A549 (cell line): Measurements from ENCODE around the gene PARD3B. TPM values are rescaled to one million over a fixed set of nuclear protein-coding genes. Genes with fewer than 3 reads are reported as not detected.

Experiments
- ATAC-seq, 2 experiments: fragments of 200-7000 bp in 1 of 2; fragments of >200 bp in 1 of 2; cut with Nextera tagmentation in 1 of 2; cut with Tn5 transposase in 1 of 2; 3 replicates each; pipeline versions ENCODE4 v1.8.0 to v1.9.1; 2018 to 2020; ENCODE audit warnings: mild to moderate bottlenecking in 1 of 2, moderate library complexity in 1 of 2
- CTCF ChIA-PET: fragments of 300-600 bp; sonication (Branson Sonifier 250); formaldehyde crosslinking; extraction: SDS; loops from one replicate; lab custom pipeline; 2021; ENCODE audit warnings: antibody characterized with exemption, inconsistent platforms; lab: Yijun Ruan, JAX
- POLR2A ChIA-PET: fragments of 350-600 bp; formaldehyde crosslinking; extraction: SDS; loops from one replicate; lab custom pipeline; 2021; ENCODE audit warnings: antibody characterized with exemption, inconsistent platforms; lab: Yijun Ruan, JAX
- DNase-seq, 2 experiments: peaks; one replicate each; pipeline versions ENCODE4 v3.0.0 to v3.0.0-alpha.2; 2011 to 2016; ENCODE audit warnings: low read depth in 1 of 2, low spot score in 1 of 2
- FAIRE-seq: peaks from 2 replicates; lab custom pipeline; 2011; peaks lifted over from hg19 to GRCh38; lab: Jason Lieb, UNC
- H3K27ac ChIP-seq, 2 experiments: fragments of >200 bp; sonication (Bioruptor Twin); formaldehyde crosslinking; 3 replicates each; pipeline ENCODE4 v1.5.1; 2016 to 2017
- H3K4me1 ChIP-seq: fragments of >200 bp; sonication (Bioruptor Twin); formaldehyde crosslinking; 3 replicates; pipeline ENCODE4 v1.6.1; 2016
- H3K4me2 ChIP-seq: fragments of >200 bp; sonication (Bioruptor Twin); formaldehyde crosslinking; 3 replicates; pipeline ENCODE4 v1.6.1; 2016
- H3K4me3 ChIP-seq: fragments of >200 bp; sonication (Bioruptor Twin); formaldehyde crosslinking; 3 replicates; pipeline ENCODE4 v1.5.1; 2016
- H3K9me3 ChIP-seq: fragments of >200 bp; sonication (Bioruptor Twin); formaldehyde crosslinking; 3 replicates; pipeline ENCODE4 v1.6.1; 2016
- BHLHE40 ChIP-seq: IDR thresholded peaks from 2 replicates; pipeline ENCODE4 v1.6.1; 2012; ENCODE audit warnings: low read depth, low read length, inconsistent platforms
- CEBPB ChIP-seq, 2 experiments: fragments of >200 bp in 1 of 2; sonication (Bioruptor Twin) in 1 of 2; formaldehyde crosslinking in 1 of 2; IDR thresholded peaks; 2 replicates each; pipeline ENCODE4 v1.6.1; 2012 to 2016
- EHF ChIP-seq: fragments of 250-450 bp; sonication (Bioruptor Pico); IDR thresholded peaks from 2 replicates; pipeline ENCODE4 v1.5.0; 2020; ENCODE audit warnings: mild to moderate bottlenecking
- EHMT2 ChIP-seq: fragments of 200-600 bp; sonication (generic); IDR thresholded peaks from 2 replicates; pipeline ENCODE4 v1.6.1; 2016; ENCODE audit warnings: antibody characterized with exemption, low read depth, mild to moderate bottlenecking, moderate library complexity
- ELK1 ChIP-seq: fragments of 150-350 bp; IDR thresholded peaks from 2 replicates; pipeline ENCODE4 v1.6.1; 2014; ENCODE audit warnings: low read depth, mild to moderate bottlenecking, low read length
- EP300 ChIP-seq, 2 experiments: fragments of >200 bp; sonication (Bioruptor Twin); formaldehyde crosslinking; IDR thresholded peaks; 2 replicates in 1 of 2; 3 replicates in 1 of 2; pipeline ENCODE4 v1.6.1; 2016 to 2017
- ESRRA ChIP-seq: fragments of 150-350 bp; IDR thresholded peaks from 2 replicates; pipeline ENCODE4 v1.6.1; 2014; ENCODE audit warnings: mild to moderate bottlenecking, low read length, borderline replicate concordance
- FOXS1 ChIP-seq: fragments of 250-450 bp; sonication (Bioruptor Pico); IDR thresholded peaks from 2 replicates; pipeline ENCODE4 v1.5.0; 2020; ENCODE audit warnings: mild to moderate bottlenecking, moderate library complexity
- HES2 ChIP-seq: fragments of >200 bp; sonication (Bioruptor Twin); formaldehyde crosslinking; IDR thresholded peaks from 2 replicates; pipeline ENCODE4 v1.6.1; 2016
- KDM1A ChIP-seq: fragments of 200-600 bp; sonication (generic); IDR thresholded peaks from 2 replicates; pipeline ENCODE4 v1.6.1; 2016; ENCODE audit warnings: low read depth, mild to moderate bottlenecking
- MAFK ChIP-seq: fragments of 450-650 bp; IDR thresholded peaks from 2 replicates; pipeline ENCODE4 v1.6.1; 2014; ENCODE audit not compliant: partially characterized antibody
- NFE2L2 ChIP-seq: fragments of 150-350 bp; conservative IDR thresholded peaks from 2 replicates; pipeline ENCODE4 v1.6.1; 2014; ENCODE audit warnings: low read length
- NR3C1 ChIP-seq: fragments of >200 bp; sonication (Bioruptor Twin); formaldehyde crosslinking; IDR thresholded peaks from 3 replicates; pipeline ENCODE4 v1.6.1; 2017
- POLR2AphosphoS2 ChIP-seq: conservative IDR thresholded peaks from 2 replicates; pipeline ENCODE4 v1.6.1; 2012; ENCODE audit warnings: low read length, improper control_type of control experiment, inconsistent platforms
- REST ChIP-seq: fragments of 200-600 bp; sonication (generic); IDR thresholded peaks from 2 replicates; pipeline ENCODE4 v1.6.1; 2016; ENCODE audit warnings: antibody characterized with exemption, mild to moderate bottlenecking, moderate library complexity
- RNF2 ChIP-seq: fragments of 200-600 bp; sonication (generic); IDR thresholded peaks from 2 replicates; pipeline ENCODE4 v1.6.1; 2016; ENCODE audit warnings: low read depth, mild to moderate bottlenecking, antibody characterized with exemption, moderate library complexity, borderline replicate concordance
- USF2 ChIP-seq: fragments of 450-650 bp; IDR thresholded peaks from 2 replicates; pipeline ENCODE4 v1.6.1; 2014; ENCODE audit warnings: antibody characterized with exemption
- ZC3H11A ChIP-seq: fragments of 450-650 bp; IDR thresholded peaks from 2 replicates; pipeline ENCODE4 v1.6.1; 2014; ENCODE audit warnings: antibody characterized with exemption, mild to moderate bottlenecking
- WGBS: methylation state at CpG from one replicate; pipeline ENCODE4 v1.1.6; 2017; ENCODE audit errors: missing lambda C conversion rate; 5-methylcytosine and 5-hydroxymethylcytosine counted together
- polyA plus RNA-seq, 4 experiments: library from polyadenylated mRNA; depleted of rRNA in 3 of 4; stranded (reverse); fragments of >200 nt; fragmentation: RNase III in 1 of 4; extraction: RNeasy Plus Mini Kit Qiagen cat#74134 plus additional on column Dnase treatment in 1 of 4; gene quantifications; 2 replicates in 3 of 4; 3 replicates in 1 of 4; pipeline ENCODE4 v1.2.3, GENCODE V29; 2011 to 2017
- TF ChIP-seq, protein P1 (sequence below): fragments of 250-450 bp; sonication (Bioruptor Pico); IDR thresholded peaks from 2 replicates; pipeline ENCODE4 v1.5.0; 2021; ENCODE audit warnings: mild to moderate bottlenecking, moderate library complexity, borderline replicate concordance
- TF ChIP-seq, protein P2 (sequence below): IDR thresholded peaks from 2 replicates; pipeline ENCODE4 v1.6.1; 2012; ENCODE audit warnings: low read depth, borderline replicate concordance

PARD3B gene
- polyA plus RNA-seq, 2 of the 4 experiments (the other 2 are of a cell fraction), result 1.2 to 2.4 TPM

- no peaks in the 10 kb centered on the region for H3K4me1 ChIP-seq
- TF ChIP-seq EHMT2 (no peak), NR3C1 (no peak), HES2 (no peak), POLR2AphosphoS2 (no peak), REST (no peak), ZC3H11A (no peak), NFE2L2 (no peak), CEBPB (IDR thresholded peaks at IDR 0.05) (no peak), EP300 (IDR thresholded peaks at IDR 0.05) (no peak), RNF2 (no peak), ESRRA (no peak), BHLHE40 (no peak), USF2 (no peak), KDM1A (no peak)
- TF ChIP-seq, protein P1, sequence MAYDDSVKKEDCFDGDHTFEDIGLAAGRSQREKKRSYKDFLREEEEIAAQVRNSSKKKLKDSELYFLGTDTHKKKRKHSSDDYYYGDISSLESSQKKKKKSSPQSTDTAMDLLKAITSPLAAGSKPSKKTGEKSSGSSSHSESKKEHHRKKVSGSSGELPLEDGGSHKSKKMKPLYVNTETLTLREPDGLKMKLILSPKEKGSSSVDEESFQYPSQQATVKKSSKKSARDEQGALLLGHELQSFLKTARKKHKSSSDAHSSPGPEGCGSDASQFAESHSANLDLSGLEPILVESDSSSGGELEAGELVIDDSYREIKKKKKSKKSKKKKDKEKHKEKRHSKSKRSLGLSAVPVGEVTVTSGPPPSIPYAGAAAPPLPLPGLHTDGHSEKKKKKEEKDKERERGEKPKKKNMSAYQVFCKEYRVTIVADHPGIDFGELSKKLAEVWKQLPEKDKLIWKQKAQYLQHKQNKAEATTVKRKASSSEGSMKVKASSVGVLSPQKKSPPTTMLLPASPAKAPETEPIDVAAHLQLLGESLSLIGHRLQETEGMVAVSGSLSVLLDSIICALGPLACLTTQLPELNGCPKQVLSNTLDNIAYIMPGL (CRISPR knock-in tag), result no peak
- TF ChIP-seq, protein P2, sequence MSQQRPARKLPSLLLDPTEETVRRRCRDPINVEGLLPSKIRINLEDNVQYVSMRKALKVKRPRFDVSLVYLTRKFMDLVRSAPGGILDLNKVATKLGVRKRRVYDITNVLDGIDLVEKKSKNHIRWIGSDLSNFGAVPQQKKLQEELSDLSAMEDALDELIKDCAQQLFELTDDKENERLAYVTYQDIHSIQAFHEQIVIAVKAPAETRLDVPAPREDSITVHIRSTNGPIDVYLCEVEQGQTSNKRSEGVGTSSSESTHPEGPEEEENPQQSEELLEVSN, result no peak
- H3K4me3 ChIP-seq, result no peak overlapping the region
- H3K9me3 ChIP-seq, result no peaks in the 10 kb centered on the region
- POLR2A ChIA-PET, result no interaction called here
- no peak overlapping the region for H3K27ac ChIP-seq
- no peak overlapping the region for H3K4me2 ChIP-seq
- FAIRE-seq (no peak), ATAC-seq (no peak), DNase-seq (no peak)
- CTCF ChIA-PET, result no interaction called here
Observed at GRCh38 chr2:205293559-205293958, 748.3 kb downstream of the PARD3B start.

DNA sequence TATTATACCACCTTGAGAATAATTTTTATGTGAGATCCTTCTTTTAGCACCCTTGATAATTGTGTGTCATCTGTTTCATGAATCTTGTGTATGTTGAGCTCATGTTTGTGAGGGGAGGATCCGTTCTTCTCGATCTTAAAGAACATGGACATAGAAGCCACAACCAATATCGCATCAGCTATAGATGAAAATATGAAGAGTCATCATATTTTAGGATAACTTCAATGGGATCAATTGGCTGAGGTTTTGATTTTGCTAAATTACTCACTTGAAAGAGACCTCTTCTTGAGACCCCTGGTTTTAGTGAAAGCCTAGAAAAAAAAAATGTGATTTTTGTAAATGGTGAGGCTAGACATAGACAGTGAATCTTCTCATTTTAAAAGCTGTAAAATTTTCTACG, 751.7 kb downstream of the PARD3B start:
- Histone ChIP-seq H3K9me3 (no peaks in the 10 kb centered on the region), H3K27ac (no peak overlapping the region), H3K4me3 (no peak overlapping the region), H3K4me1 (no peaks in the 10 kb centered on the region), H3K4me2 (no peak overlapping the region)
- POLR2A ChIA-PET, result no interaction called here
- DNase-seq, result no peak
- CTCF ChIA-PET, result no interaction called here
- 52% methylated on average over 4 of the region's 4 CpGs for WGBS
- TF ChIP-seq ELK1 (no peak), EHF (no peak), MAFK (peak; percentile 87), FOXS1 (CRISPR knock-in tag) (no peak), ZC3H11A (no peak), REST (no peak)
- no peak for FAIRE-seq
- ATAC-seq, result no peak
